ENCODE results near the gene ARMC9.

DNA sequence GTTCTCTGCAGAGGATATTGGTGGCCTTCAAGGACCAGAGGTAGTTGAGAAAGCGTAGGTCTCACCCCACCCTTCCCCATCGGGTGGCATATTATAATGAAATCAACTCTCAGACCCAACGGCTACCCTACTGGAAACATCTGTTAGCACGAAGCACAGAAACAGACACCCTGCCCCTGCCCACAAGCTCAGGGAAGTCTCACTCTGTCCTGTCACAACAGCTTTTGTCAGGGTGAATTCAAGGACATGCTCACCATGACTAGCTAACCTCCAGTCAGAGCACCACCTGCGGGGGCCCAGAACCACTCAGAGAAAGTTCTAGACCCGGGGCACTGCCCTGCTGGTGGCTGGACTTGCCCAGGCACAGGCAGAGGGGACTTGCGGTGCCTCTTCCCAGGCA is 193.6 kb downstream of the ARMC9 start:
- TF ChIP-seq, protein P1, sequence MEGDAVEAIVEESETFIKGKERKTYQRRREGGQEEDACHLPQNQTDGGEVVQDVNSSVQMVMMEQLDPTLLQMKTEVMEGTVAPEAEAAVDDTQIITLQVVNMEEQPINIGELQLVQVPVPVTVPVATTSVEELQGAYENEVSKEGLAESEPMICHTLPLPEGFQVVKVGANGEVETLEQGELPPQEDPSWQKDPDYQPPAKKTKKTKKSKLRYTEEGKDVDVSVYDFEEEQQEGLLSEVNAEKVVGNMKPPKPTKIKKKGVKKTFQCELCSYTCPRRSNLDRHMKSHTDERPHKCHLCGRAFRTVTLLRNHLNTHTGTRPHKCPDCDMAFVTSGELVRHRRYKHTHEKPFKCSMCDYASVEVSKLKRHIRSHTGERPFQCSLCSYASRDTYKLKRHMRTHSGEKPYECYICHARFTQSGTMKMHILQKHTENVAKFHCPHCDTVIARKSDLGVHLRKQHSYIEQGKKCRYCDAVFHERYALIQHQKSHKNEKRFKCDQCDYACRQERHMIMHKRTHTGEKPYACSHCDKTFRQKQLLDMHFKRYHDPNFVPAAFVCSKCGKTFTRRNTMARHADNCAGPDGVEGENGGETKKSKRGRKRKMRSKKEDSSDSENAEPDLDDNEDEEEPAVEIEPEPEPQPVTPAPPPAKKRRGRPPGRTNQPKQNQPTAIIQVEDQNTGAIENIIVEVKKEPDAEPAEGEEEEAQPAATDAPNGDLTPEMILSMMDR (IDR thresholded peaks at IDR 0.05): no peak
- TF ChIP-seq POLR2A (IDR thresholded peaks at IDR 0.05): no peak
